K562 (cell line): ENCODE data around the gene HRH1. TPM values are rescaled to one million over a fixed set of nuclear protein-coding genes. Genes with fewer than 3 reads are reported as not detected.

Experiments
- BMI1 ChIP-seq: fragments of 150-350 bp; IDR thresholded peaks from 2 replicates; pipeline ENCODE4 v1.6.1; 2014; ENCODE audit warnings: low read length
- CREBBP ChIP-seq: IDR thresholded peaks from one replicate; pipeline ENCODE4 v1.6.1; 2012; ENCODE audit warnings: low read depth, mild to moderate bottlenecking, control low read depth, inconsistent platforms, low read length
- ELF2 ChIP-seq: fragments of 250-450 bp; sonication (Bioruptor Pico); IDR thresholded peaks from 2 replicates; pipeline ENCODE4 v1.5.0; 2021; ENCODE audit warnings: mild to moderate bottlenecking
- ELK1 ChIP-seq: sonication (generic); formaldehyde crosslinking; IDR thresholded peaks from 2 replicates; pipeline ENCODE4 v1.8.1; 2022; ENCODE audit warnings: missing genetic modification reagents
- FOSL1 ChIP-seq: fragments of 200-800 bp; sonication (Bioruptor generic); conservative IDR thresholded peaks from 2 replicates; pipeline ENCODE4 v1.6.1; 2016; ENCODE audit warnings: missing genetic modification characterization, missing compliant biosample characterization
- KDM1A ChIP-seq, 2 experiments: fragments of 450-650 bp; IDR thresholded peaks; 2 replicates each; pipeline ENCODE4 v1.6.1; 2016; ENCODE audit warnings: mild to moderate bottlenecking in 2 of 2
- RERE ChIP-seq: sonication (generic); formaldehyde crosslinking; IDR thresholded peaks from 2 replicates; pipeline ENCODE4 v1.8.0; 2023; ENCODE audit warnings: missing genetic modification reagents, mild to moderate bottlenecking, borderline replicate concordance
- SNRNP70 ChIP-seq: fragments of 200-400 bp; formaldehyde crosslinking; optimal IDR thresholded peaks from 2 replicates; pipeline ENCODE3; 2017; ENCODE audit warnings: low read depth, low read length
- TAF15 ChIP-seq: fragments of 200-400 bp; formaldehyde crosslinking; IDR thresholded peaks from 2 replicates; pipeline ENCODE4 v1.6.1; 2017; ENCODE audit warnings: mild to moderate bottlenecking, low read depth, low read length, moderate library complexity
- TARDBP ChIP-seq: fragments of 450-650 bp; IDR thresholded peaks from 2 replicates; pipeline ENCODE4 v1.6.1; 2016
- TEAD4 ChIP-seq, 2 experiments: sonication (generic) in 1 of 2; formaldehyde crosslinking in 1 of 2; IDR thresholded peaks; 2 replicates each; pipeline versions ENCODE4 v1.6.1 to v1.8.0; 2012 to 2022; ENCODE audit warnings: borderline replicate concordance in 1 of 2, inconsistent platforms in 1 of 2, low read length in 1 of 2, mild to moderate bottlenecking in 1 of 2, missing genetic modification reagents in 1 of 2
- TFE3 ChIP-seq: fragments of 450-650 bp; formaldehyde crosslinking; IDR thresholded peaks from 2 replicates; pipeline ENCODE4 v1.4.0; 2020; ENCODE audit warnings: mild to moderate bottlenecking, mixed read lengths
- ZNF431 ChIP-seq: sonication (generic); formaldehyde crosslinking; IDR thresholded peaks from 2 replicates; pipeline ENCODE4 v1.8.0; 2022; ENCODE audit warnings: mild to moderate bottlenecking, missing genetic modification reagents
- polyA plus RNA-seq, 8 experiments: library from polyadenylated mRNA; depleted of rRNA in 4 of 8; stranded (reverse) in 5 of 8; unstranded in 3 of 8; fragments of >200 nt; fragmentation: Nextera tagmentation in 2 of 8; fragmentation: Illumina TruSeq in 1 of 8; extraction: Ambion mirVana in 2 of 8; extraction: Trizol in 1 of 8; gene quantifications; 2 replicates each; pipeline versions ENCODE4 v1.2.1 to v1.2.3, GENCODE V29; 2011 to 2014; ENCODE audit warnings: inconsistent platforms in 1 of 8, missing spikeins in 1 of 8
- total RNA-seq, 7 experiments: library from RNA; depleted of rRNA in 6 of 7; stranded (reverse); fragments of >200 nt in 6 of 7; fragmentation: Illumina TruSeq in 2 of 7; extraction: Trizol in 2 of 7; gene quantifications; 2 replicates each; pipeline versions ENCODE4 v1.2.1 to v1.2.3, GENCODE V29; 2011 to 2021; ENCODE audit warnings: low replicate concordance in 1 of 7
- TF ChIP-seq, protein P1 (sequence below): fragments of 250-450 bp; sonication (Bioruptor Pico); IDR thresholded peaks from 2 replicates; pipeline ENCODE4 v1.8.0; 2022; ENCODE audit warnings: moderate library complexity, mild to moderate bottlenecking, inconsistent platforms
- TF ChIP-seq, protein P2 (sequence below): fragments of 250-450 bp; sonication (Bioruptor Pico); IDR thresholded peaks from 2 replicates; pipeline ENCODE4 v1.8.0; 2022; ENCODE audit warnings: inconsistent platforms, mild to moderate bottlenecking, moderate library complexity, borderline replicate concordance
- TF ChIP-seq, protein P3 (sequence below): sonication (generic); formaldehyde crosslinking; IDR thresholded peaks from 2 replicates; pipeline ENCODE4 v1.5.0; 2020; ENCODE audit warnings: missing genetic modification reagents

Gene HRH1
- total and polyA plus RNA-seq, 9 of the 15 experiments (the other 6 are each of a cell fraction or from before 2014, with no cell fraction given) = 0.03 to 0.15 (median 0.06) TPM; not detected in 1

GRCh38 chr3:11310258-11310657 is 156.0 kb downstream of the HRH1 start (continued):
- TF ChIP-seq ZNF431 (CRISPR knock-in tag) (no peak), RERE (CRISPR knock-in tag) (no peak), TARDBP (no peak), FOSL1 (no peak), BMI1 (no peak), ELF2 (CRISPR knock-in tag) (no peak), TAF15 (no peak), ELK1 (CRISPR knock-in tag) (no peak), TFE3 (CRISPR knock-in tag) (no peak), CREBBP (no peak), TEAD4 (IDR thresholded peaks at IDR 0.05; ENCODE audit: low read length) (peak; percentile 64), TEAD4 (CRISPR knock-in tag; IDR thresholded peaks at IDR 0.05; ENCODE audit: borderline replicate concordance) (no peak), SNRNP70 (no peak), KDM1A (IDR thresholded peaks at IDR 0.05) (peak; percentile 28 to 39; a peak in 1 of 4 replicates)
- TF ChIP-seq, protein P1, sequence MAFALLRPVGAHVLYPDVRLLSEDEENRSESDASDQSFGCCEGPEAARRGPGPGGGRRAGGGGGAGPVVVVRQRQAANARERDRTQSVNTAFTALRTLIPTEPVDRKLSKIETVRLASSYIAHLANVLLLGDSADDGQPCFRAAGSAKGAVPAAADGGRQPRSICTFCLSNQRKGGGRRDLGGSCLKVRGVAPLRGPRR (CRISPR knock-in tag) = no peak
- TF ChIP-seq, protein P2, sequence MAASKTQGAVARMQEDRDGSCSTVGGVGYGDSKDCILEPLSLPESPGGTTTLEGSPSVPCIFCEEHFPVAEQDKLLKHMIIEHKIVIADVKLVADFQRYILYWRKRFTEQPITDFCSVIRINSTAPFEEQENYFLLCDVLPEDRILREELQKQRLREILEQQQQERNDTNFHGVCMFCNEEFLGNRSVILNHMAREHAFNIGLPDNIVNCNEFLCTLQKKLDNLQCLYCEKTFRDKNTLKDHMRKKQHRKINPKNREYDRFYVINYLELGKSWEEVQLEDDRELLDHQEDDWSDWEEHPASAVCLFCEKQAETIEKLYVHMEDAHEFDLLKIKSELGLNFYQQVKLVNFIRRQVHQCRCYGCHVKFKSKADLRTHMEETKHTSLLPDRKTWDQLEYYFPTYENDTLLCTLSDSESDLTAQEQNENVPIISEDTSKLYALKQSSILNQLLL = no peak
- TF ChIP-seq, protein P3, sequence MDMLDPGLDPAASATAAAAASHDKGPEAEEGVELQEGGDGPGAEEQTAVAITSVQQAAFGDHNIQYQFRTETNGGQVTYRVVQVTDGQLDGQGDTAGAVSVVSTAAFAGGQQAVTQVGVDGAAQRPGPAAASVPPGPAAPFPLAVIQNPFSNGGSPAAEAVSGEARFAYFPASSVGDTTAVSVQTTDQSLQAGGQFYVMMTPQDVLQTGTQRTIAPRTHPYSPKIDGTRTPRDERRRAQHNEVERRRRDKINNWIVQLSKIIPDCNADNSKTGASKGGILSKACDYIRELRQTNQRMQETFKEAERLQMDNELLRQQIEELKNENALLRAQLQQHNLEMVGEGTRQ = no peak
